Measurements from ENCODE around the gene RARA.

Gene RARA

DNA sequence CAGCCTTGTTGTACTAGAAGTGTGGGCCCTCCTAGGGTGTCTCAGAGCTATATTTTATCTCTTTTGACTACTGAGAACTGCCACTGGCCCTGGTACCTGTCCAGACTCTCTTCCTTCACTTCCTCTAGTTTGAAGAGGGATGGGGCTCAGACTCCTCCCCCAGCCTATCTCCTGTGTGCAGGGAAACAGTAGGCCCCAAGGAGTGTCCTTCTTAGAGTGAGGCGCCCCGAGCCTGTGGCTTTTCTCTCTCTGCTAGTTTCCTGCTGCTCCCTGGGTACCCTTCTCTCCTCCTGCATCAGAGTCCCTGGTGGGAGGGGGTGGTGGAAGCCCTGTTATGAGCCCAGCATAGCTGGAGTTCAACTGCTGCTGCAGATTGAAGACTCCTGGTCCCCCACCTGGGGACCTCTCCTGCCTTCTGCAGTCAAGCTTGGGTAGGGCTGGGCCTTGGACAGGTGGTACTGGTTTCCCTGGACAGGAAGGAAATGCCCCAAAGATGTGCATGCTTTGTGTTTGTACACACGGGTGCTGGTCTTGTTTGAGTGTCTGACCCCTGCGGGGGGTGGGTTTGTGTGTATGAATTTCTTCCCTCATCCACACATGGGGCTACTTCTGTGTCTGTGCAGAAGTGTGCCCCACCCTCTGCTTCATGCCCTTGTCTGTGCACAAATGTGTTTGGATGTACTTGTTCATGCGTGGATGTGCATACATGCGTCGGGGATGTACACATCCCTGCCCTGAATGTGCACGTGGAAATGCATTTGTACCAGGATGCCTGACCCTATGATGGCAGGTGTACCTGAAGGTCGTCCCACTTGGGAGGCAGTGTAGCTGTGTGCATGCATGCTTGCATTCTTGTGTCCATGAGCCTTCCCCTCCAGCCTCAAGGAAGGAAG lies 6.9 kb downstream of the RARA start:
- in situ Hi-C loops (cut with MboI; ENCODE audit: low sequenced_read_pairs): no loop called here

DNA sequence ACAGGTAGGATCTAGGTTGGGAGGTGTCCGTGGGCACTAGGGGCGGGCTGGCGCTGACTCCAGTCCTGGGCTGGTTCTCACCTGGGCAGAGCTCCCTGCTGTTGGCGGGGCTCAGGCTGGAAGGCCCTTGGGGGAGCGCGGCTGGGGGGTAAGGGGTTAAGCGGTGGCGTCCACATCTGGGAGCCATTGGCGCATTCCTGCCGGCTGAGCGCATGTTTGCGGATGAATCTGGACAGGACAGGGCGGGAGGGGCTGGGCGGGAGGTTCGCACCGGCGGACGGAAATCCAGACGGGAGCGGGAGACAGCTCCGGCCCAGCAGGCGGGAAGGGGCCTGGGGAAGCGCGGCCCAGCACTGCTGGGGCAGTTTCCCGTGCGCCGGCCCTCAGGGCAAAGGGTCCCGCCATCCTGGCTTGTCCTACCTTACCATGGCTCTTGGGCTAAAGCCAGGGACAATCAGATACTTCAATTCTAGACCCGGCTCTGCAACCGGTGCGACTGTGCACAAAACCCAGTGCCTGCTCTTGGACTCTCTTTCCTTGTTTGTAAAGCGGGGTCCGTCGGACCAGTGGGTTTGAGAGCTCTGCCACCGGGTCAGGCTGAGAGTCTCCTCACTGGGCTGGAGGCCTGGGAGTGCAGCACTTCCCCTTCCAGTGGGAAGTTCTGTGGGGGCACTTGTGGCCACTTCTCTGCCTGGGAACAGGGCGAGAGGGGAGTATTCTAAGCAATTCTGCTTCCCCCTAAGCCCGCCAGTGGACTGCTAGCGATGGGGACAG lies 7.8 kb downstream of the RARA start:
- in situ Hi-C loops (cut with MboI; ENCODE audit: low sequenced_read_pairs): no loop called here

DNA sequence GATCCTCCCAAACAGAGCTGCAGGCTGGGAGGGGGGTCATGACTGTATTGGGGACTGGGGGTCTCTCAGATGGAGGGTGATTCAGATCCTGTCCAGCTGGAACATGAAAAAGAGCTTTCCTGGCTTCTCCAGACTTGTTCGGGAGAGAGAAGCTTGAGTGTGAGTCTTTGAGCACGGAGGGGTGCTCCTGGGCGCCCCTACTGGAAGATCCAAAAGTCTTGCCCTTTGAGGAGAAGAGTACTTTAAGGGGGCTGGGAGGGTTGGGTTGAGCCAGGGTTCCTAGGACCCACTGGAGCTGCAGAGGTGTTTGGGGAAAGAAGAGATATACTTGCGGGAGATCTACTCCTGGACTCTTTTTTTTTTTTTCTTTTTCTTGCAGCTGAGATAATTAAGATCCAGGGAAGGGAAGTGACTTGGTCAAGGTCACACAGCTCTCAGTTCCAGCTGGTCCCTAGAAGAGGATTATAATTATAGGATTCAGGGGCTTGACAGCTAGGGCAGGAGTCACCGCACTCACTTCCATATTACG lies 8.4 kb downstream of the RARA start:
- in situ Hi-C loops (cut with MboI; ENCODE audit: low sequenced_read_pairs): no loop called here

DNA sequence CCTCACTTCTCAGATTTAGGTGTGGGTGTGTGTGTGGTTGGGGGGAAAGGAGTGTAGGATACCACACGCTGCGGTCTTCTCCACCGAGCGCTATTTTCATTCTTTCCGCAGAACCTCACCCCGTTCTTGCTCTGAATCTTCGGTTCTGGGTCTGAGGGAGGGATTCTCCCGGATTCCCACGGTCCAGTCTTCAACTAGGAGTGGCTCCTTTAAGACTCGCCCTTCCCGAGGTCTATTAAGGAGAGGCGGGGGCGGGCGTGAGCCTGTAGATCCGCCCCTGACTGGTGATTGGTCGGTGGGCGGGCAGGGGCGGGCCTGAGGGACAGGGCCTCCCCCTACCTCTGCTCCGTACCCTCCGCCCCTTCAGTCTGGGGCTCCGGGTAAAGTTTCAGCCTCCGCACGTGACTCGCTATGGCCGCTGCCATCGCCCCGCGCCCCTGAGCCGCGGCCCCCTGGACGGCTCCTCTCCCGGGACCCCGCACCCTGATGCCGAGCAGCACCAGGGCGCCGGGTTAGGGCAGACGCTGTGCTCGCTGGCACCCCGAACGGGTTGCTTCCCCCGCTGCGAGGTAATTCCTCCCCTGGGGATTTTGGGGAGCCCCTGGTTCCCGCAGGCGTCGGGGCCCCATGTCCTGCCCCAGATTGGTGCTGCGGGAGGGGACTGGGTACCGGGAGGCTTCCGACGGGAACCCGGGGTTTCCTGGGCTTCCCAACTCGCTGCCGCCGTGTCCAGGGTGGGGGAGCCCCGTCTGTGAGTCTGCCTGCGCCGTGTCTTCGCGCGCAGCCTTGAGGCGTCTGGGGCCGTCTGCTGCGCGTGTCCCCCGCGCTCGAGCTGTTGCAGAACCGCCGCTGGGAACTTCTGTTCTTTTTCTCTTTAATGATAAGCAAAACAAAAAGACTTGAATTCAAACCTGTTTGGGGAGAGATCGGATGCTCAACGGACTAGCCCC lies 9.2 kb downstream of the RARA start:
- in situ Hi-C loops (cut with MboI; ENCODE audit: low sequenced_read_pairs): no loop called here

DNA sequence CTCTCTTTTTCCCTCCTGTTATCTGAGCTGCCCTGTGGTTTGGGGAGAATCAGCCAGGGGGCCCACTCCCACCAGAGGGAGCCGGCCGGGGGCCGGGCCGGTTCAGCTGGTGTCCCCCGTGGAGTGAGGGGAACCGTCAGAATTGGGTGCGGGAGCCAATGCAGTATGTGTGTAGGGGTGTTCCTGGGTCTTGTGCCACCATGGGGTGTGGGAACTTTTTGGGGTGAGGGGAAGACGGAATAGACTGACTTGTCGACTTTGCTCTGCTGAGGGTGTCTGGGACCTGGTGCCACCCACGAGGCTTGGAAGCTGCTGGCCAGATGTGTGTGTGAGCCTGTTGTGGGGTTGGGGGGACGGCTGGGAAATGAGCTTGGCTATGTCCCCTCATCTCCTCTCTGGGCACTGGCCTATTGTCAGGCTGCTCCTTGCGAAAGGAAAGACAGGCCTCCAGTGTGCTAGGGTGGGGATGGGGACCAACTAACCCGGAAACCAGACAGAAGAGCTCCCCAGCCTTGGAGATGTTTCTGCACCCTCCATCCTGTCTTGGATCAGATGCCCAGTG lies 9.9 kb downstream of the RARA start:
- in situ Hi-C loops (cut with MboI; ENCODE audit: low sequenced_read_pairs): no loop called here

DNA sequence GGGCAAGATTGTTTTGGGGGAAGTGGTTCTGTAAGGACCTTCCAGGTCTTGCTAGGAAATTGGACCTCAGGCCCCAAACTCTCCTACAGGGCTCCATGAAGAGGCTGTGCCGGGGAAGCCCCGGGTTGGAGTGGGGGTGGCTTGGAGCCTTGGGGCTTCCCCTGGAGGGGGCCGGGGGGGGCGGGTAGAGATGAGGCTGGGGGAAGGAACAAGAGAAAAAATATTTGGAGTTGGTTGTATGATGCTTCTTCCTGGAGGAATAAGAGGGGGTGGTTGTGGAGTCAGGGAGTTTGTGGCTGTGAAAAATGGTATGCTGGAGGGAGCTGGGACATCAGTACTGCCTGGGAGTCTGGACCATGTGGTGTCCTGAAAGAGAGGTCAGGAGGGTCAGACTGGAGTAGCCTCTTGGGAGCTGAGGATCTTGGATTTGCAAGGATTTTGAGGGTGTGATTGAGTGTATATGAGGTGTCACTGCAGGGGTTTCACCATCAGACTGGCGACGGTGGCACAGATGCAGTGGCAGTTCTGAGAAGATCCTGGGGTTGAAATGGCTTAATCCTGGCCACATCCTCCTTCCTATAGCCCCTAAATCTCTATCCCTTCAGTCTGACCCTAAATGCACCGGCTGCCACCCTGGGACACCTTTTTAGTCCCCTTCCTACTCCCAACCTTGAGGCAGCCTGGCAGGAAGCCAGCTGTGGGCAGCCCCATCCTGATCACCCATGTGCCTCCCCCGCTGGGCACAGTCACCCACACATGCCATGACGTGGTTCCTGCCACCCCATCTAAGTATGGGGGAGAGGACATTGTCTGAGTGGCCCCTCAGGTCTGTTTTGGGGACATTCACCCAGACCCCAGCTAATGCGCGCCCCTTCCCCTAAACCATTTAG lies 10.9 kb downstream of the RARA start:
- in situ Hi-C loops (cut with MboI; ENCODE audit: low sequenced_read_pairs): no loop called here

DNA sequence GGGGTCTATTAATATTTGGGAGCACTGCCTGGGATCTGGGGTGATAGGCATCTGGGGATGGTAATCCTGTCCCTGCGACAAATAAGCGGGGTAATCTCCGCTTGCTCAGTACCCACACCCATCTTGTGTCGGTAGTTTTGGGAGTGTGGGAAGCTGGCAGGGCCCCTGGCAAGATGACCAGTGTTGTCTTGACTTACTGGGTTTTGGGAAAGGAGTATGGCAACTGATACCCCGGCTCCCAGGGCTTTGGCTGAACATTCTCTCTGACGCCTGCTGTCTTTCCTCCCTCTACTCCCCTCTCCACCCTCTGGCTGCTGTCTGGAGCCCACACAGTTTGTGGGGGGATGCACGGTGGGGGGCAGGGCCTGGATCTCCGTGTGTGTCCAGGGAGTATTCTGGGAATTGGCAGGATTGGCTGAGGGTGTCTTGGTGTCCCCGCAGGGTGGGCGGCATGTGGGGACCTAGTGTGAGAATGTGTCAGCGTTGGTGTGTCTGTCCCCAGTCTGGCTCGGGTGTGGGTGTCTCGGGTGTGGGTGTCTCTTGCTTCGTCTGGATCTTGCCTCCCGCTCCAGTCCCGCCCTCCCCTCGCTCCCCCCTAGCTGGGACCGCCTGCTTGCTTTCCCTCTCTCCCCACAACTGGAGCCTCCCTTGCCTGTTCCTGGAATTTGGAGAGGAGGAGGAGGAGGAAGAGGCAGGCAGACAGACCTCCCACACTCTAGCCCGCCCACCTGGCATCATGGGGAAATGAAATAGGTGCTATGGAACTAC lies 12.0 kb downstream of the RARA start:
- in situ Hi-C loops (cut with MboI; ENCODE audit: low sequenced_read_pairs): no loop called here

DNA sequence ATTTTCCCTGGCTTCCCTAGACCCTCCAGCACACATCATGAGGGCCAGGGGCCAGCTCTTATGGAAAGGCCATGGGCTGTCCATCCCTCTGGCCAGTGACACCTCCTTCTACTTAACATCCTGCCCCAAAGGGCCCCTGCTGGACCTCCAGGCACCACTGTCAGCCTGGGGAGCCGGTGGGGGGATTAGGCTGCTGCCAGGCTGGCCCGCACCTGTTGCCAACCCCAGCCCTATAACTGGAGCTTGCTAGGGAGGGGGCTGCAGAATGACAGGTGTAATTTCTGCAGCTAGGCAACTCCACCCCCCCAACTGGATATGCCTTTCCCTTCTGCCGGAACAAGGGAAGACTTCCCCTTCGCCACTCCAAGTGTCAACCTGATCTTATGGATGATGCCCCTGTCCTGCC lies 12.5 kb downstream of the RARA start:
- in situ Hi-C loops (cut with MboI; ENCODE audit: low sequenced_read_pairs): no loop called here

DNA sequence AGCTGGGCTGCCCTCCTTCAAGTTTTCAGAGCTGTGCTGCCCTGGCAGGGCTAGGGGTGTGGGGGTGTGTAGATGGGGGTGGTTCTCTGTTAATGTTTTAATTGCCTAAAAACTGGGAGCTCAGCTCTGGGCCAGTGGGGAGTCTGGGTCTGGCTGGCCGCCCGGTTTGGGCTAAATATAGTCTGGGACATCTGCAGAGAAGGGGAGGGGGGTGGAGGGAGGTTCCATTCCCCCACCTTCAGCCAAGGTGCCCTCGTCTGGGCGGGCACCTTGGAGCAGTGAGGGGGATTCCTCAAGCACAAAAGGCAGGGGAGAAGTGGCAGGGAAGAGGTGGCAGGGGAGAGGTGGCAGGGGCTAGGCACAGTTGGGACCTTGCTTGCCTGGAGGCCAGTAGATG lies 13.0 kb downstream of the RARA start:
- in situ Hi-C loops (cut with MboI; ENCODE audit: low sequenced_read_pairs): no loop called here

DNA sequence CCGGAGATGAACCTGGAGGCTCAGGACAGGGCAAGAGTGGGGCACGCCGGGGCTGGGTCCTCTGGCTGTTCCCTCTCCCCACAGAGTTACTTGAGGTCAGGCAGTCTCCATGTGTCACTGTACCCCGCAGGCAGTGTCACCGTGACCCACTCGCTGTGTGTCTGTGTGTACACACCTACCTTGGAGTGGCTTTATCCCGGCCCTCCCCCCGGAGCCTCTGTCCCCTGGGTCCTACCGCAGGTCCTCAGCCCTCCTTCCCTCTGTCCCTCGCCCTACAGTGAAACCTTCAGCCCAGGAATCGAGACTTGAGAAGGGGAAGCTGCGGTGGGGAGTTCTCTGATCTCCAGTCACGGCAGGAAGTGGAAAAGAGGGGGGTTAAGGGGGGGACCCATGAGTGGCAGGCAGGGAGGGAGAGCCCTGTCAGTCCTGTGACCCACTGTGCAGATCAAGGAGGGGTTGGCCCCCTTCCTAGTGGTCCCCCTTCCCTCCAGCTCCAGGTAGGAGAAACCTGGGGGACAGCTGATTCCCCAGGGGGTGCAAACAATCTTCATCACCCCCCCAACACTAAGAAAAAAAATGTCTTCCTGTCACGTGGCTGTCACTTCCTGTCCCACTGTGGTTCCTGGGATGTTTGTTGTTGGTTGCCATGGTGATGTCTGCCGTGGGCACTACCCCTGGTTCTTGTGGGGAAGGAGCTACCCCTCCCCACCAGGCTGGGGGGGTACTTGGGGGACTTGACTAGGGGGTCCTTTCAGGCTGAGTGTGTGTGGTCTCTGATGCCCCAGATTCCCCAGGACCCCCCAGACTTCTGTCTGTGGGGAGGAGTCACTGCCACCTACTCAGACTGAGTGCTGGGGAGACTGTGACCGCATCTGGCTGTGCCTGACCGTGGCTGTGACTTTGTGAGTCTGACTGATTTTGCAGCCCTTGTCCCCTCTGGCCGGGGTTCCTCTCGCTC lies 13.7 kb downstream of the RARA start:
- in situ Hi-C loops (cut with MboI; ENCODE audit: low sequenced_read_pairs): no loop called here

DNA sequence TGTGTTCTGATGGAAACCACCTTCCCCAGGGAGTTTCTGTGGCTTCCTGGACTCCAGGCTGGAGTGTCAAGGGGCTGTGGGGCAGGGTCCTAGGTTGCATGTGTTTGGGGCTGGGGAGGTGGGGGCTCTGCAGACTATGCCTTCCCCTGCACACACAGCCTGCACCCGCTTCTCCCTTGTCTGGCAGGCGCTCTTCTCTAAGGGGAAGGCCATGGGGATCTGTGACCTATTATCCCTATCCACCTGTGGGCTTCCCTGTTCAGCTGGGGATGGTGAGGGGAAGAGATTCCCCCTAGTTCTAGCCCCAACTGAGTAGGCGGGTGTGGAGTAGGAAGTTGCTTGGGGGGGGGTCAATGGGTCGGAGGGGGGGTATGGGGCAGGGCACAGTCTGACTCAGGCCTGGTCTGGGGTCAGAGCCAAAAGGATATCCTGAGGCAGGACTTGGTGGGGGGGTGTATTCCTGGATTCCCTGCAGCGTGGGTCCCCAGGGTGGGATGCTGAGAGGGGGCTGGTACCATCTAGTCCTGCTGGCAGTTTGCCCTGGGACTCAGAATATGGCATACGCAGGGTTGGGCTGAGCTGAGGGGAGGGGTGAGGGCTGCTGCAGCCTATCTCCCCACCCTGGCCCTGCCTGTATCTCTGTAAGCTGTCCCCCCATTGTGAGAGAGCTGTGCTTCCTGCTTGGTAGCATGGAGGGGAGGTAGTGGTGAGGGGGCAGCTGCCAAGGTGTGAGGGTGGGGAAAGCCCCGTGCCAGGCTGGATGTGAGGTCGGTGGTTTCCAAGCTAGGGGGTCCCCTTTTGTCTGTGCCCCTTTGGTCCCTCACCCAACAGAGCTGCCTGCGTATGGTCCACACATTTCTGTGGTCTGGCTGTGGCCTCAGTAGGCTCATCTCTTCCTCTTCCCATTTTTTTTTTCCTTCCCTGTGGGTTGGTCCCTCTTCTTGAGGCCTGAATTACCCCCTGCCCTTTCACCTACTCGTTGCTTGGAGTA lies 14.7 kb downstream of the RARA start:
- in situ Hi-C loops (cut with MboI; ENCODE audit: low sequenced_read_pairs): no loop called here

DNA sequence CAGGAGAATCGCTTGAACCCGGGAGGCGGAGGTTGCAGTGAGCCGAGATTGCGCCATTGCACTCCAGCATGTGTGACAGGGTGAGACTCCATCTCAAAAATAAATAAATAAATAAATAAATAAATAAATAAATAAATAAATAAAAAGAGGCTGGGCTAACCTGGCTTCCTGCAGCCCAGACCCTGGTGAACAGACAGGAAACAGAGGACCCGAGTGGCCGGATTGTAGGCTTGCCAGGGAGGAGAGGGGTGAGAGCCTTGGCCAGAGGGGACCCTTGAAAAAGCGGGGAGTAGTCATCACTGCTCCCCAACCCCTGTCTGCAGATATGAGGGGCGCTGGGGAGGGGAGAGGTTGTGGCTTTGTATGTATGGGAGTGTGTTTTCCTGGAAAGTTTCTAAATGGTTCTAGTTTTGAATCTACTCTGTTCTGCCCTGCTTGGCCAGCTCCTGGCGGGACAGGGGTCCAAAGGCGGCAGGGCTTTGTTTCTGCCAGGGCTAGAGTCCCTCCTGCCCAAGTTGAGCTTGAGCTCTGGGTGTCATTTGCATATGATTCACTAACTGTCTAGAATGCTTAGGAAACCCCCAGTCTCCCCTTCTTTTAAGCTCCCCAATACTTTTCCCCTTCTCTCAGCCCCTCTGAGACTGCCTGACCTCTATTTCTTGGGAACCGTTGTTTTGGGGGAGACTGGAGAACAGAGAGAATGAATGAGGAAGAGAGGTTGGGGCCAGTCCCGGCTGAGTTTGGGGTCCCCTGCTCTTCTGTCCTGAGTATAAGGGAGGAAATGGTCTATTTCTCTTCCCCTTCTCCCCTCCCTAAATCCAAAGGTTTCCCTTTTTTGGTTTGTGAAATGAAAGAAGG lies 16.4 kb downstream of the RARA start:
- in situ Hi-C loops (cut with MboI; ENCODE audit: low sequenced_read_pairs): no loop called here

DNA sequence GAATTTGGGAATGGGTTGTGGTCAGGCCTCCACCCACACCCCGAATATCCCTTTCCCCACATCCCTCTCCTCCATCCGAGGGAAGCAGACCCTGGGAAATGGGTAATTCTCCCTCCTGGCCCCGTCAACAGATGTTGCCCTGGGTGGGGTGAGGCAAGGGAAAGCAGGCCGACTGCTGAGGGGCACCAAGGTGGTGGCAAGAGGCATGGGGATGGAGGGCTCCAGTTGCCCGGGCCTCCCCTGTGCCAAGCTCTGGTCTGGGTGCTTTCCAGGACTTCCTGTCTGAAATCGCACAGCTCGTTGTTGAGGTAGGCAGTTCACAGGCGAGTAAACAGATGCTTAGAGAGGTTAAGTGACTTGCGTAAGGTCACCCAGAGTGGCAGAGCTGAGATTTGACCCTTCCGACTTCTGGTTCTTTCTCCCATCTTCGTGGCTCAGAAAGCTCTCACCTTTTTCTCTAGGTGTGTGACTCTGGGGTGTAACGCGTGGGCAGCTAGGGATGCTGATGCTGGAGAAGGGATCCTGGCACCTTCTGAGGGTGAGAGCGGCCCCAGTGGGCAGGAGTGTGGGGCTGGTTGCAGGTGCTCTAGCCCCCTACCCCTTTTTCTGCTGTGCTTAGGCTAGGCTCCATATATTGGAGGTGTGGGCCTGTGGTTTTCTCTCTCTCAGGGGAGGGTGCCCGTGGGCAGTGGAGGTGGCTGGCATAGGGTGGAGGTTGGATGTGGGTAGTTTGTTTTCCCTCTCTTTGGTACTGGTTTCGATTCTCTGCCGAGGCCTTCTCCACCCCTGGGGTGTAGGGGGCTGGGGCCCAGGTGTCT lies 17.2 kb downstream of the RARA start:
- in situ Hi-C loops (cut with MboI; ENCODE audit: low sequenced_read_pairs): no loop called here

DNA sequence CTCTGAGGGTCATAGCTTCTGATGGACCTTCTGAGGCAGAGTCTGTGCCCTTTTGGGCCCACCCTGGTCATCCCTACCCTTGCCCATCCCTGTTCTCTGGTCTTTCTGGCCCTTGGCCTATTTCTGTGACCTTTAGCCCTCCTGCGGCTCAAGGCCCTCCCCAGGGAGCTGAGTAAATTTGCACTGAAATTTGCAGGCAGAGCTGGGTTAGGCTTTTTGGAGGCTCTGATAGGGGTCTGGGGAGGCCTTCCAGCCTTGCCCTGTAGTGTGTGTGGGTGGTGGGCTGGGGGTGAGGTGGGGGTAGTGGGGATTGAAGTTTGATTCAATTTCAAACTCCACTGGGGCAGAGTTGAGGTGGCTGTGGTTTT lies 17.8 kb downstream of the RARA start:
- in situ Hi-C loops (cut with MboI; ENCODE audit: low sequenced_read_pairs): no loop called here

DNA sequence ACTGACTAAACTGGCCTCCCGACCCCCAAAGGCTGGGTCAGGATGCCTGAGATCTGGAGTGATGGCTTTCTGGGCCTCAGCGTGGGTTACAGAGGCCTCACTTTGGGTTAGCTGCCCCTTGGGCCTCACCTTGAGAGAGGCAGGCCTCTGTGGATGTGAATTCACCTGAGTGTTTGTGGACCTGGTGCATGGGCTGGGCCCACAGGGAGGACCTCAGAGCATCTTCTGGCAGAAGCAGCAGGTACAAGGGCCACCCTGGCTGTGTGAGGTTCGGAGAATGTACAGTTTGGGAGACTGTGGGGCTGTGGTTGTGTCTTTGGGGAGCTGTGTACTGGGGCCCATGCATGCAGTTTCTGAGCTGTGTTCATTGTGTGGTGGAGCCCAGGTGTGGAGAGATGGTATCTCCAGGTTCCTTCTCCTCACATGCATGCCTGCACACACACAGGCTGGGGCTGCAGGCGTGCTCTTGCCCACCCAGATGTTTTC lies 18.3 kb downstream of the RARA start:
- in situ Hi-C loops (cut with MboI; ENCODE audit: low sequenced_read_pairs): no loop called here
